DMS53 treated with DMSO at 0.1 percent for 48 hours (cell line): ENCODE measurements around the gene GABRA6.
"Not testable (repeated sequence)": the region's sequence is repeated elsewhere in the genome, so short reads cannot be mapped to it uniquely, and the experiment has no call there.

Experiments used
- DNase-seq: peaks from one replicate; lab custom pipeline; 2025; ENCODE audit not compliant: unreplicated experiment; lab: John Stamatoyannopoulos, UW

The GABRA6 gene

GRCh38 chr5:161685461-161685860, at the start of gene GABRA6:
Gene GABRA6 (plus strand): TSS chr5:161685721. CDS start chr5:161685990, 269 bp downstream.
- no peak for DNase-seq

- no peak for DNase-seq
These were observed 47.9 kb upstream of the GABRA6 start for GRCh38 chr5:161637591-161637990.

GRCh38 chr5:161641444-161641843, 44.1 kb upstream of the GABRA6 start:
- DNase-seq, result no peak

GRCh38 chr5:161645264-161645663, 40.3 kb upstream of the GABRA6 start:
- no peak for DNase-seq

- DNase-seq, result not testable (repeated sequence)
These were observed 33.6 kb upstream of the GABRA6 start for GRCh38 chr5:161651926-161652325.

- no peak for DNase-seq
These were observed 24.7 kb upstream of the GABRA6 start for GRCh38 chr5:161660806-161661205.

- no peak for DNase-seq
These were observed 22.1 kb upstream of the GABRA6 start for GRCh38 chr5:161663431-161663830.

GRCh38 chr5:161676103-161676502, 9.4 kb upstream of the GABRA6 start:
- DNase-seq, result peak; percentile 50

GRCh38 chr5:161686149-161686548, 628 bp downstream of the GABRA6 start:
- DNase-seq, result no peak

- DNase-seq, result no peak
These were observed 1.4 kb downstream of the GABRA6 start for GRCh38 chr5:161686881-161687280.

GRCh38 chr5:161687316-161687715, 1.8 kb downstream of the GABRA6 start:
- no peak for DNase-seq

GRCh38 chr5:161691911-161692310, 6.4 kb downstream of the GABRA6 start:
- no peak for DNase-seq

GRCh38 chr5:161697001-161697400, 11.5 kb downstream of the GABRA6 start:
- DNase-seq, result no peak

- DNase-seq, result no peak
These were observed 14.5 kb downstream of the GABRA6 start for GRCh38 chr5:161700065-161700464.

GRCh38 chr5:161703528-161703927, 18.0 kb downstream of the GABRA6 start:
- DNase-seq, result no peak

GRCh38 chr5:161707382-161707781, 21.9 kb downstream of the GABRA6 start:
- no peak for DNase-seq

- no peak for DNase-seq
These were observed 23.7 kb downstream of the GABRA6 start for GRCh38 chr5:161709239-161709638.

- no peak for DNase-seq
These were observed 27.5 kb downstream of the GABRA6 start for GRCh38 chr5:161713042-161713441.

GRCh38 chr5:161719157-161719556, 33.6 kb downstream of the GABRA6 start:
- no peak for DNase-seq

- DNase-seq, result no peak
These were observed 34.9 kb downstream of the GABRA6 start for GRCh38 chr5:161720460-161720859.

GRCh38 chr5:161734741-161735140, 49.2 kb downstream of the GABRA6 start:
- DNase-seq, result no peak

GRCh38 chr5:161740433-161740832, 54.9 kb downstream of the GABRA6 start:
- DNase-seq, result no peak

- no peak for DNase-seq
These were observed 58.8 kb downstream of the GABRA6 start for GRCh38 chr5:161744276-161744675.

- no peak for DNase-seq
These were observed 59.9 kb downstream of the GABRA6 start for GRCh38 chr5:161745392-161745791.
